ENCODE results near the gene OGDH. TPM values are rescaled to one million over a fixed set of nuclear protein-coding genes. Genes with fewer than 3 reads are reported as not detected.

OGDH gene
- total RNA-seq, 1 donor from 2014 or later, result 102 TPM

DNA sequence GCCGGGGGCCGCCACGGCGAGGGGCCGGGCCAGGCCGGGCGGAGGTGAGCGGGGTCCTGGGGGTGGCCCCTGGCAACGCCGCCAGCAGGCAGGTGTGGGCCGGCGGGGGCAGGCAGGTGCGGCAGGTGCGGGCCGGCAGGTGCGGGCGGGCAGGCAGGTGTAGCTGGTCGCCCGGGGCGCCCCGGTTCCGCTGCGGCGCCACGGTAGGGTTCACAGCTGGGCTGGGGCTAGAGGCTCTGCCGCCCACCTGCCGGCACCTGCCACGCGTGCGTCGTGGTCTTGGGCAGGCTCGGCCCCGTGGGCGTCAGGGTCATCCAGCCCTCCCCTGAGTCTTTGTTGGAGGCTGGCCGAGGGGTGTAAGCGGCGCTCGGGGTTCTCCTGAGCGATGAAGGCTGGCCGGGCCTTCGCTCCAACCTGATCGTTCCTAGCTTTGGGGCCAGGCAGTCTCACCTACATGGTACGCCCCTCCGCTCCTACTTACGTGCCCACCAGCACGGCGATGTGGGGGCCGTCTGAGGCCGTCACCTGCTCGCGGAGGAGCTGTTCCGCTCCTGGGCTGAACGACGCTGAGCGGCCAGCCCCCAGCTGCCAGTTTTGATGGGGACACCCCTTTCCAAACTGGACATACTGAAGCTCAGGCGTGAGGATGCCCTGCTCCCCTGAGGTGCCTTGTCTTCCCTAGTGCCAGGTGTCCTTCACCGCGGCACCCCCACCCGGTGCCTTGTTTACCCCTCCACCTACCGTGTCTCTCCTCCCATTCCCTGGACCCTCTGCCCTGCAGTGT, 142.7 kb downstream of the OGDH start:
- peaks cover 7% of the 10 kb centered on the region for H3K27me3 Mint-ChIP-seq (ENCODE audit: unreplicated experiment)
- H3K27ac Mint-ChIP-seq (ENCODE audit: unreplicated experiment), result peak overlapping the region; percentile 89
- peak overlapping the region; percentile 93 for H3K4me3 Mint-ChIP-seq (ENCODE audit: unreplicated experiment)
- peaks cover 10% of the 10 kb centered on the region for H3K9me3 Mint-ChIP-seq (ENCODE audit: unreplicated experiment)
- H3K36me3 Mint-ChIP-seq (ENCODE audit: unreplicated experiment), result peaks cover 6% of the 10 kb centered on the region
- peak; percentile 48 for DNase-seq
- peaks cover 28% of the 10 kb centered on the region for H3K4me1 Mint-ChIP-seq (ENCODE audit: low read depth, unreplicated experiment)
- TF ChIP-seq, protein P1, sequence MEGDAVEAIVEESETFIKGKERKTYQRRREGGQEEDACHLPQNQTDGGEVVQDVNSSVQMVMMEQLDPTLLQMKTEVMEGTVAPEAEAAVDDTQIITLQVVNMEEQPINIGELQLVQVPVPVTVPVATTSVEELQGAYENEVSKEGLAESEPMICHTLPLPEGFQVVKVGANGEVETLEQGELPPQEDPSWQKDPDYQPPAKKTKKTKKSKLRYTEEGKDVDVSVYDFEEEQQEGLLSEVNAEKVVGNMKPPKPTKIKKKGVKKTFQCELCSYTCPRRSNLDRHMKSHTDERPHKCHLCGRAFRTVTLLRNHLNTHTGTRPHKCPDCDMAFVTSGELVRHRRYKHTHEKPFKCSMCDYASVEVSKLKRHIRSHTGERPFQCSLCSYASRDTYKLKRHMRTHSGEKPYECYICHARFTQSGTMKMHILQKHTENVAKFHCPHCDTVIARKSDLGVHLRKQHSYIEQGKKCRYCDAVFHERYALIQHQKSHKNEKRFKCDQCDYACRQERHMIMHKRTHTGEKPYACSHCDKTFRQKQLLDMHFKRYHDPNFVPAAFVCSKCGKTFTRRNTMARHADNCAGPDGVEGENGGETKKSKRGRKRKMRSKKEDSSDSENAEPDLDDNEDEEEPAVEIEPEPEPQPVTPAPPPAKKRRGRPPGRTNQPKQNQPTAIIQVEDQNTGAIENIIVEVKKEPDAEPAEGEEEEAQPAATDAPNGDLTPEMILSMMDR (IDR thresholded peaks at IDR 0.05; ENCODE audit: partially characterized antibody, unreplicated experiment), result no peak

DNA sequence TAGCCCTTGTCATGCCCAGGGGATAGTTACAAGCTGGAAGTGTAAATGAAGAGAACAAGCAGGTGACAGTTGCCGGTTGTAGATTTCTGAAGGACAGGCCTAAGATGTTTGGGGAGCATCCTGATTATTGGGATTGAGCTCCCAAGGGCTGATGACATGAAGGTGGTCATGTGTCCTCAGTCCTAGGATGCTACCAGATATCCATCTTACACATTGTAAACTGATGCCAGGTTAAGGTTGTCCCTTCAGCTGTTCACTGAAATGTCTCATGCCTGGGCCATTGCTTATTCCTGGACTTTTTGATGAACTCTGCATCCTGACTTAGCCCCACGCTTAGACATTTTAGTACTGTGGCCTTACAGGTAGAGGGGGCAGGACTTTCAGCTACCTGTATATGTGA, 143.6 kb downstream of the OGDH start:
- peak overlapping the region; percentile 89 for H3K27ac Mint-ChIP-seq (ENCODE audit: unreplicated experiment)
- H3K36me3 Mint-ChIP-seq (ENCODE audit: unreplicated experiment), result peaks cover 6% of the 10 kb centered on the region
- DNase-seq, result no peak
- peaks cover 10% of the 10 kb centered on the region for H3K9me3 Mint-ChIP-seq (ENCODE audit: unreplicated experiment)
- H3K4me3 Mint-ChIP-seq (ENCODE audit: unreplicated experiment), result peak overlapping the region; percentile 93
- H3K27me3 Mint-ChIP-seq (ENCODE audit: unreplicated experiment), result peaks cover 7% of the 10 kb centered on the region
- peaks cover 31% of the 10 kb centered on the region for H3K4me1 Mint-ChIP-seq (ENCODE audit: low read depth, unreplicated experiment)
- TF ChIP-seq, protein P1 (IDR thresholded peaks at IDR 0.05; ENCODE audit: partially characterized antibody, unreplicated experiment), result no peak

DNA sequence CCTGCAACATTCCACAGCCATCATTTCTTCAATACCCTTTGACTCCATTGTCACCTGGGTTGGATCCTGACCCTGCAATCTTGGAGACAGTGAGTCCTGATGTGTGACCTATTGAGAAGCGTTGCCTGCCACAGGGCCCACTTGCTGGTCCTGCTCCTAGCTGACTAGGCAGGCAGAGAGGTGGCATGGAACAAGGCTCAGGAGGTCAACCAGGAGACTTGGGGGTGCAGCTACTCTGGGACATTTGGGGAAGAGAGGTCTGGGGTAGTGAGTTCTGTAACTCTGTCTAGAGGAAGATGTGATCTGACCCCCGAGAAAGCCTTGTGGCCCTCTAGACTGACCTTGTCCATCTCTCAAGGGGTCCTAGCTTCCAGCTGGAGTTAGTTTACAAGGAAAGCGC, 144.0 kb downstream of the OGDH start:
- H3K27ac Mint-ChIP-seq (ENCODE audit: unreplicated experiment), result peak overlapping the region; percentile 80

DNA sequence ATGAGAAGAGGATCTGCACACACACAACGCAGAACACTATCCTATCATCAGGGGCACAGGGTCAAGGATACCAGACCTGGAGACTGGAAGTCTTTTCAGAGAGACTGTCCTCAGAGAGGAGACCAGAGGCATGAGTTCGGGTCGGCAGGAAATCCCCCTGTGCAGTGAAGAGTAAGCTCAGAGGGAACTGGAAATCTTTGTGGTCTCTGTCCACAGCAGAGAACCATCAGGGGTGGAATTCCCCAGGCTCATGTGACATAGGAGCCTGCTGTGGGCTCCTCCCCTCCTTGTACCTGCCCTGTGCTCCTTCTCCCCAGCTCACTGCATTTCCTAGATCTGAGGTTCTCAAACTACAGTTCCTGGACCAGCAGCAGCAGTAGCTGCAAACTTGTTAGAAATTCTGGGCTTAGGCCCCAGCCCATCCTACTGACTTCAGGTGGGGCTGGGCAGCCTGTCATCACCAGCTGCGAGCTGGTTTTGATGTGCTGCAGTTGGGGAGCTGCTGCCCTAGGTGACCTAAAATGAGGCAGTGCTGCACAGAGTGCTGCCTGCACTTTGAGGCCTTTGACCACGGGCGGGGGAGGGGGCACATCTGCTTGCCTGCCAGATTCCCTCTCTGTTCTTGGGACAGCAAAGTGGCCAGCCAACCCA, 144.6 kb downstream of the OGDH start:
- peak overlapping the region; percentile 93 for H3K4me3 Mint-ChIP-seq (ENCODE audit: unreplicated experiment)
- peak; percentile 55 for DNase-seq
- H3K27me3 Mint-ChIP-seq (ENCODE audit: unreplicated experiment), result peaks cover 9% of the 10 kb centered on the region
- H3K36me3 Mint-ChIP-seq (ENCODE audit: unreplicated experiment), result peaks cover 6% of the 10 kb centered on the region
- peaks cover 28% of the 10 kb centered on the region for H3K4me1 Mint-ChIP-seq (ENCODE audit: low read depth, unreplicated experiment)
- peak overlapping the region; percentile 82 for H3K27ac Mint-ChIP-seq (ENCODE audit: unreplicated experiment)
- peaks cover 10% of the 10 kb centered on the region for H3K9me3 Mint-ChIP-seq (ENCODE audit: unreplicated experiment)
- TF ChIP-seq, protein P1 (IDR thresholded peaks at IDR 0.05; ENCODE audit: partially characterized antibody, unreplicated experiment), result no peak

More for the DNA sequence above, 144.0 kb downstream of the OGDH start:
- peak overlapping the region; percentile 93 for H3K4me3 Mint-ChIP-seq (ENCODE audit: unreplicated experiment)
- H3K36me3 Mint-ChIP-seq (ENCODE audit: unreplicated experiment), result peaks cover 6% of the 10 kb centered on the region
- TF ChIP-seq, protein P1 (IDR thresholded peaks at IDR 0.05; ENCODE audit: partially characterized antibody, unreplicated experiment), result no peak
- DNase-seq, result no peak
- peaks cover 10% of the 10 kb centered on the region for H3K9me3 Mint-ChIP-seq (ENCODE audit: unreplicated experiment)
- peaks cover 30% of the 10 kb centered on the region for H3K4me1 Mint-ChIP-seq (ENCODE audit: low read depth, unreplicated experiment)
- H3K27me3 Mint-ChIP-seq (ENCODE audit: unreplicated experiment), result peaks cover 9% of the 10 kb centered on the region

DNA sequence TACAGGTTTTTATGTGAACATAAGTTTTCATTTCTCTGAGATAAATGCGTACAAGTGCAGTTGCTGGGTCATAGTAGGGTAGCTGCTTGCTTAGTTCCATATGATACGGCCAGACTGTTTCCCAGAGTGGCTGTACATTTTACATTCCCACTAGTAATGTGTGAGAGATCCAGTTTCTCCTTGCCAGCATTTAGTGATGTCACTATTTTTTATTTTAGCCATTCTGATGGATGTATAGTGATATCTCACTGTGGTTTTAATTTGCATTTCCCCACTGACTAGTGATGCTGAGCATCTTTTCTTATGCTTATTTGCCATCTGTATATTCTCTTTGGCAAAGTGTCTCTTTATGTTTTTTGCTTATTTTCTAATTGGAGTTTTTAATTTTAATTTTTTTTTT, 146.4 kb downstream of the OGDH start:
- Mint-ChIP-seq H3K9me3 (ENCODE audit: unreplicated experiment) (peaks cover 5% of the 10 kb centered on the region), H3K4me1 (ENCODE audit: low read depth, unreplicated experiment) (peaks cover 27% of the 10 kb centered on the region), H3K36me3 (ENCODE audit: unreplicated experiment) (peaks cover 6% of the 10 kb centered on the region), H3K27me3 (ENCODE audit: unreplicated experiment) (peaks cover 9% of the 10 kb centered on the region), H3K27ac (ENCODE audit: unreplicated experiment) (no peak overlapping the region), H3K4me3 (ENCODE audit: unreplicated experiment) (no peak overlapping the region)
- TF ChIP-seq, protein P1 (IDR thresholded peaks at IDR 0.05; ENCODE audit: partially characterized antibody, unreplicated experiment), result no peak
- no peak for DNase-seq

All from glutamatergic neuron (in vitro differentiated cells).